Stimulated activated CD8-positive, alpha-beta memory T cell treated with anti-CD3 and anti-CD28 coated beads, Interleukin-4, amount 100 ng/mL, for 4 hours (primary cell): ENCODE data around the gene SORCS1.

Experiments used
- DNase-seq, 2 donors: peaks; one replicate each; pipeline ENCODE4 v3.0.0-alpha.2; 2020; ENCODE audit warnings: low read depth in 2 of 2, low spot score in 1 of 2

The SORCS1 gene

GRCh38 chr10:106614293-106614692, 550.2 kb downstream of the SORCS1 start:
- DNase-seq: no peak

- DNase-seq: no peak
These were observed 552.1 kb downstream of the SORCS1 start for GRCh38 chr10:106612381-106612780.

GRCh38 chr10:106609470-106610266, 554.8 kb downstream of the SORCS1 start:
- no peak for DNase-seq

- DNase-seq: no peak
These were observed 556.4 kb downstream of the SORCS1 start for GRCh38 chr10:106608066-106608465.

- no peak for DNase-seq
These were observed 569.2 kb downstream of the SORCS1 start for GRCh38 chr10:106595281-106595680.

- DNase-seq: no peak
These were observed 570.6 kb downstream of the SORCS1 start for GRCh38 chr10:106593876-106594275.

- DNase-seq: no peak
These were observed 572.1 kb downstream of the SORCS1 start for GRCh38 chr10:106592396-106592795.

- DNase-seq: no peak
These were observed 582.2 kb downstream of the SORCS1 start for GRCh38 chr10:106582291-106582690.

- DNase-seq: no peak
These were observed 586.8 kb downstream of the SORCS1 start for GRCh38 chr10:106577756-106578155.

GRCh38 chr10:106577266-106577665, 587.2 kb downstream of the SORCS1 start:
- DNase-seq: no peak

GRCh38 chr10:106576534-106576933, 588.0 kb downstream of the SORCS1 start:
- DNase-seq: no peak

- no peak for DNase-seq
These were observed 591.4 kb downstream of the SORCS1 start for GRCh38 chr10:106573106-106573505.

GRCh38 chr10:106571192-106571946, 593.1 kb downstream of the SORCS1 start:
- DNase-seq: no peak

GRCh38 chr10:106570268-106570667, 594.2 kb downstream of the SORCS1 start:
- no peak for DNase-seq

GRCh38 chr10:106567629-106568028, 596.9 kb downstream of the SORCS1 start:
- no peak for DNase-seq

GRCh38 chr10:106566873-106567272, 597.6 kb downstream of the SORCS1 start:
- DNase-seq: no peak

GRCh38 chr10:106565546-106565945, 599.0 kb downstream of the SORCS1 start:
- DNase-seq: no peak

- DNase-seq: no peak
These were observed 601.1 kb downstream of the SORCS1 start for GRCh38 chr10:106563384-106563783.

GRCh38 chr10:106560925-106561640, 603.4 kb downstream of the SORCS1 start:
- no peak for DNase-seq

GRCh38 chr10:106559442-106559841, 605.1 kb downstream of the SORCS1 start:
- no peak for DNase-seq

- no peak for DNase-seq
These were observed 606.4 kb downstream of the SORCS1 start for GRCh38 chr10:106557951-106558733.
